ENCODE results near the gene OR11G2. TPM values are rescaled to one million over a fixed set of nuclear protein-coding genes. Genes with fewer than 3 reads are reported as not detected.
"Not testable (repeated sequence)": the region's sequence is repeated elsewhere in the genome, so short reads cannot be mapped to it uniquely, and the experiment has no call there.

The OR11G2 gene
- not detected in 2 replicates for total RNA-seq (ENCODE audit: low replicate concordance)
- long read RNA-seq = 0 reads

- Mint-ChIP-seq H3K9me3 (peaks cover 7% of the 10 kb centered on the region), H3K36me3 (no peaks in the 10 kb centered on the region), H3K4me1 (ENCODE audit: unreplicated experiment) (no peaks in the 10 kb centered on the region), H3K4me3 (no peak within 1 kb of the TSS), H3K27ac (no peak within 1 kb of the TSS), H3K27me3 (no peaks in the 10 kb centered on the region)
- TF ChIP-seq CTCF (conservative IDR thresholded peaks at IDR 0.05) = no peak
- DNase-seq (ENCODE audit: extremely low spot score, unreplicated experiment) = no peak
These were observed at the start of gene OR11G2 for GRCh38 chr14:20190596-20190995. TSS of gene OR11G2 (plus strand) at chr14:20190896. CDS start at chr14:20197438, 6,542 bp downstream.

GRCh38 chr14:20143911-20144310 lies 46.8 kb upstream of the OR11G2 start:
- Mint-ChIP-seq H3K27me3 (no peaks in the 10 kb centered on the region), H3K27ac (no peak overlapping the region), H3K9me3 (no peaks in the 10 kb centered on the region), H3K4me1 (ENCODE audit: unreplicated experiment) (no peaks in the 10 kb centered on the region), H3K4me3 (no peak overlapping the region), H3K36me3 (no peaks in the 10 kb centered on the region)
- TF ChIP-seq CTCF (conservative IDR thresholded peaks at IDR 0.05) = no peak
- DNase-seq (ENCODE audit: extremely low spot score, unreplicated experiment) = no peak

- no peaks in the 10 kb centered on the region for H3K4me1 Mint-ChIP-seq (ENCODE audit: unreplicated experiment)
These were observed 45.9 kb upstream of the OR11G2 start for GRCh38 chr14:20144820-20145219.

GRCh38 chr14:20164462-20164861 lies 26.2 kb upstream of the OR11G2 start:
- Mint-ChIP-seq H3K9me3 (no peaks in the 10 kb centered on the region), H3K4me1 (ENCODE audit: unreplicated experiment) (no peaks in the 10 kb centered on the region), H3K4me3 (no peak overlapping the region), H3K27me3 (no peaks in the 10 kb centered on the region), H3K27ac (no peak overlapping the region), H3K36me3 (no peaks in the 10 kb centered on the region)
- no peak for TF ChIP-seq CTCF (conservative IDR thresholded peaks at IDR 0.05)
- no peak for DNase-seq (ENCODE audit: extremely low spot score, unreplicated experiment)

More at GRCh38 chr14:20144820-20145219, 45.9 kb upstream of the OR11G2 start:
- DNase-seq (ENCODE audit: extremely low spot score, unreplicated experiment) = no peak
- Mint-ChIP-seq H3K9me3 (no peaks in the 10 kb centered on the region), H3K27ac (no peak overlapping the region), H3K27me3 (no peaks in the 10 kb centered on the region), H3K36me3 (no peaks in the 10 kb centered on the region), H3K4me3 (no peak overlapping the region)
- no peak for TF ChIP-seq CTCF (conservative IDR thresholded peaks at IDR 0.05)

GRCh38 chr14:20167091-20167490 lies 23.6 kb upstream of the OR11G2 start:
- H3K36me3 Mint-ChIP-seq = no peaks in the 10 kb centered on the region

GRCh38 chr14:20169852-20170251 lies 20.8 kb upstream of the OR11G2 start:
- not testable (repeated sequence) for H3K27ac Mint-ChIP-seq; H3K36me3 Mint-ChIP-seq; H3K9me3 Mint-ChIP-seq; H3K4me1 Mint-ChIP-seq (ENCODE audit: unreplicated experiment); H3K4me3 Mint-ChIP-seq; H3K27me3 Mint-ChIP-seq; DNase-seq (ENCODE audit: extremely low spot score, unreplicated experiment)

More at GRCh38 chr14:20167091-20167490, 23.6 kb upstream of the OR11G2 start:
- Mint-ChIP-seq H3K9me3 (no peaks in the 10 kb centered on the region), H3K27ac (no peak overlapping the region), H3K4me3 (no peak overlapping the region), H3K27me3 (no peaks in the 10 kb centered on the region), H3K4me1 (ENCODE audit: unreplicated experiment) (no peaks in the 10 kb centered on the region)
- no peak for DNase-seq (ENCODE audit: extremely low spot score, unreplicated experiment)
- no peak for TF ChIP-seq CTCF (conservative IDR thresholded peaks at IDR 0.05)

- H3K4me1 Mint-ChIP-seq (ENCODE audit: unreplicated experiment); H3K36me3 Mint-ChIP-seq; H3K4me3 Mint-ChIP-seq; DNase-seq (ENCODE audit: extremely low spot score, unreplicated experiment); H3K27me3 Mint-ChIP-seq; H3K9me3 Mint-ChIP-seq; H3K27ac Mint-ChIP-seq: not testable (repeated sequence)
These were observed 16.5 kb upstream of the OR11G2 start for GRCh38 chr14:20174205-20174604.

All from type B pancreatic cell (in vitro differentiated cells).